Activated CD4-positive, CD25-positive, alpha-beta regulatory T cell treated with anti-CD3 and anti-CD28 coated beads, Interleukin-2, amount 50 U/mL, for 16 hours (primary cell): ENCODE data around the gene NEU1.
"Not testable (repeated sequence)": the region's sequence is repeated elsewhere in the genome, so short reads cannot be mapped to it uniquely, and the experiment has no call there.

ENCODE experiments used
- DNase-seq: peaks from one replicate; pipeline ENCODE4 v3.0.0-alpha.2; 2020; ENCODE audit warnings: low read depth, low spot score

The NEU1 gene

GRCh38 chr6:31862344-31863235, at the start of gene NEU1:
NEU1 (minus strand) TSS chr6:31862821; CDS start chr6:31862776, 45 bp downstream.
- peak; percentile 100 for DNase-seq

- DNase-seq, result no peak
These were observed 49.4 kb upstream of the NEU1 start for GRCh38 chr6:31911826-31912585.

- DNase-seq, result not testable (repeated sequence)
These were observed 46.7 kb upstream of the NEU1 start for GRCh38 chr6:31909298-31909697.

GRCh38 chr6:31908791-31909190, 46.2 kb upstream of the NEU1 start:
- no peak for DNase-seq

GRCh38 chr6:31908255-31908654, 45.6 kb upstream of the NEU1 start:
- not testable (repeated sequence) for DNase-seq

- no peak for DNase-seq
These were observed 44.7 kb upstream of the NEU1 start for GRCh38 chr6:31907158-31907813.

- DNase-seq, result not testable (repeated sequence)
These were observed 44.1 kb upstream of the NEU1 start for GRCh38 chr6:31906727-31907126.

- DNase-seq, result no peak
These were observed 43.5 kb upstream of the NEU1 start for GRCh38 chr6:31906122-31906521.

GRCh38 chr6:31905041-31905440, 42.4 kb upstream of the NEU1 start:
- no peak for DNase-seq

GRCh38 chr6:31903957-31904356, 41.3 kb upstream of the NEU1 start:
- no peak for DNase-seq

GRCh38 chr6:31901953-31902643, 39.5 kb upstream of the NEU1 start, which contains the start of gene ZBTB12:
ZBTB12 (minus strand) TSS chr6:31902086; CDS start chr6:31901305, 781 bp downstream.
- peak; percentile 58 for DNase-seq

GRCh38 chr6:31901415-31901952, 38.9 kb upstream of the NEU1 start:
- peak; percentile 40 for DNase-seq

GRCh38 chr6:31900917-31901414, 38.3 kb upstream of the NEU1 start:
- DNase-seq, result no peak

- DNase-seq, result no peak
These were observed 37.5 kb upstream of the NEU1 start for GRCh38 chr6:31899882-31900722.

- no peak for DNase-seq
These were observed 36.6 kb upstream of the NEU1 start for GRCh38 chr6:31899215-31899614.

- no peak for DNase-seq
These were observed 35.9 kb upstream of the NEU1 start for GRCh38 chr6:31898383-31899011.

- DNase-seq, result peak; percentile 71
These were observed 35.2 kb upstream of the NEU1 start, which contains the start of gene EHMT2 for GRCh38 chr6:31897612-31898382. EHMT2 (minus strand) TSS chr6:31897698; CDS start chr6:31897677, 21 bp downstream.

GRCh38 chr6:31896856-31897611, 34.4 kb upstream of the NEU1 start:
- DNase-seq, result no peak
